K562 (cell line): ENCODE data around the gene OR6C4. TPM values are rescaled to one million over a fixed set of nuclear protein-coding genes. Genes with fewer than 3 reads are reported as not detected.
A peak's percentile ranks its signal among the peaks of the same experiment; 100 is the strongest.

Experiments used
- ATAC-seq: fragments of 200-7000 bp; cut with Tn5 transposase; 3 replicates; pipeline ENCODE4 v1.9.1; 2020; ENCODE audit warnings: moderate library complexity
- BruUV-seq: library from RNA; stranded (reverse); fragments of 400-500 nt; replicated peaks from 2 replicates; lab custom pipeline; 2021; lab: Mats Ljungman, UMichigan
- CTCF ChIA-PET: fragments of 300-600 bp; formaldehyde crosslinking; extraction: SDS; loops from one replicate; lab custom pipeline; 2021; ENCODE audit warnings: low intra/inter-chr PET ratio; lab: Yijun Ruan, JAX
- POLR2A ChIA-PET: fragments of 300-600, 350-650 bp; sonication (Branson Sonifier 250); formaldehyde crosslinking; extraction: SDS; loops from one replicate; lab custom pipeline; 2021; ENCODE audit warnings: antibody characterized with exemption, inconsistent platforms; lab: Yijun Ruan, JAX
- DNase-seq, 4 experiments: peaks; one replicate each; pipeline versions ENCODE4 v3.0.0 to v3.0.0-alpha.2; 2011 to 2018; ENCODE audit warnings: low spot score in 3 of 4, mixed read lengths in 3 of 4; ENCODE audit errors: extremely low read depth in 1 of 4
- FAIRE-seq: peaks from 2 replicates; lab custom pipeline; 2011; peaks lifted over from hg19 to GRCh38; lab: Jason Lieb, UNC
- H2AFZ ChIP-seq: 2 replicates; pipeline ENCODE4 v1.6.0; 2011; ENCODE audit warnings: low read depth, low read length, control low read depth, inconsistent platforms
- H3K27ac ChIP-seq: fragments of 200-600 bp; 3 replicates; pipeline ENCODE4 v1.8.0; 2011; ENCODE audit warnings: low read depth, mild to moderate bottlenecking, control low read depth, inconsistent platforms, low read length, moderate library complexity, mixed read lengths; ENCODE audit errors: extremely low read depth
- H3K27me3 ChIP-seq, 2 experiments: fragments of 300-600 bp in 1 of 2; 2 replicates in 1 of 2; 3 replicates in 1 of 2; pipeline versions ENCODE4 v1.6.0 to v1.8.0; 2011; ENCODE audit warnings: inconsistent platforms in 2 of 2, low read length in 2 of 2, mild to moderate bottlenecking in 1 of 2, mixed read lengths in 1 of 2, moderate library complexity in 1 of 2; ENCODE audit not compliant: control insufficient read depth in 2 of 2, insufficient read depth in 2 of 2
- H3K36me3 ChIP-seq: fragments of 300-600 bp; 3 replicates; pipeline ENCODE4 v1.8.0; 2011; ENCODE audit warnings: mild to moderate bottlenecking, low read length, inconsistent platforms; ENCODE audit not compliant: control insufficient read depth, insufficient read depth
- H3K4me1 ChIP-seq, 2 experiments: fragments of 200-600 bp in 1 of 2; replicated peaks in 1 of 2; 2 replicates in 1 of 2; 3 replicates in 1 of 2; pipeline versions ENCODE4 v1.5.1 to v1.8.0; 2011; ENCODE audit warnings: inconsistent platforms in 2 of 2, low read length in 2 of 2, mild to moderate bottlenecking in 1 of 2, mixed read lengths in 1 of 2, moderate library complexity in 1 of 2; ENCODE audit not compliant: control insufficient read depth in 2 of 2, insufficient read depth in 2 of 2
- H3K4me2 ChIP-seq: 2 replicates; pipeline ENCODE4 v1.6.1; 2011; ENCODE audit warnings: low read length, control low read depth, inconsistent platforms, mixed read lengths; ENCODE audit not compliant: insufficient read depth
- H3K4me3 ChIP-seq: fragments of 200-600 bp; sonication (generic), shearing (Covaris generic); 2 replicates; pipeline ENCODE4 v1.5.1; 2016; ENCODE audit warnings: control low read depth, inconsistent platforms
- H3K79me2 ChIP-seq: fragments of 200-600 bp; 3 replicates; pipeline ENCODE4 v1.8.0; 2011; ENCODE audit warnings: low read length, inconsistent platforms; ENCODE audit not compliant: control insufficient read depth, insufficient read depth
- H3K9ac ChIP-seq, 2 experiments: 2 replicates each; pipeline versions ENCODE4 v1.6.0 to v1.6.1; 2011; ENCODE audit warnings: low read depth in 2 of 2, low read length in 2 of 2, control low read depth in 1 of 2, inconsistent platforms in 1 of 2, mild to moderate bottlenecking in 1 of 2, mixed read lengths in 1 of 2; ENCODE audit not compliant: insufficient read depth in 1 of 2
- H3K9me1 ChIP-seq: one replicate; pipeline ENCODE4 v1.6.0; 2011; ENCODE audit warnings: inconsistent platforms, mild to moderate bottlenecking, low read length, moderate library complexity; ENCODE audit not compliant: control insufficient read depth, insufficient read depth
- H3K9me3 ChIP-seq: replicated peaks from 2 replicates; pipeline ENCODE4 v1.5.1; 2011; ENCODE audit warnings: low read depth, low read length, inconsistent platforms; ENCODE audit not compliant: control insufficient read depth, insufficient read depth
- H4K20me1 ChIP-seq: replicated peaks from 2 replicates; pipeline ENCODE4 v1.6.1; 2011; ENCODE audit warnings: low read length, inconsistent platforms, mixed read lengths; ENCODE audit not compliant: control insufficient read depth, insufficient read depth
- ARID1B ChIP-seq: fragments of 450-650 bp; IDR thresholded peaks from 2 replicates; pipeline ENCODE4 v1.6.1; 2016; ENCODE audit warnings: antibody characterized with exemption, mild to moderate bottlenecking, inconsistent platforms
- BDP1 ChIP-seq: IDR thresholded peaks from 3 replicates; pipeline ENCODE4 v1.6.1; 2011; ENCODE audit not compliant: insufficient read length, insufficient read depth
- CBFA2T3 ChIP-seq: fragments of 450-650 bp; IDR thresholded peaks from 2 replicates; pipeline ENCODE4 v1.6.1; 2017
- FOXA3 ChIP-seq, 2 experiments: fragments of 450-650 bp in 1 of 2; sonication (generic) in 1 of 2; formaldehyde crosslinking; IDR thresholded peaks in 1 of 2; conservative IDR thresholded peaks in 1 of 2; 2 replicates each; pipeline versions ENCODE4 v1.4.0 to v1.8.0; 2020 to 2022; ENCODE audit warnings: mild to moderate bottlenecking in 2 of 2, missing genetic modification reagents in 1 of 2
- MCM2 ChIP-seq: fragments of 450-650 bp; IDR thresholded peaks from 2 replicates; pipeline ENCODE4 v1.6.1; 2017; ENCODE audit warnings: low read depth, mild to moderate bottlenecking
- MITF ChIP-seq: IDR thresholded peaks from 2 replicates; pipeline ENCODE4 v1.6.1; 2014; ENCODE audit warnings: antibody characterized with exemption
- NCOR1 ChIP-seq: fragments of 450-650 bp; IDR thresholded peaks from 2 replicates; pipeline ENCODE4 v1.6.1; 2016; ENCODE audit warnings: mild to moderate bottlenecking, moderate library complexity
- PBX2 ChIP-seq, 2 experiments: IDR thresholded peaks in 1 of 2; conservative IDR thresholded peaks in 1 of 2; 2 replicates each; pipeline ENCODE4 v1.6.1; 2016; ENCODE audit warnings: low read depth in 2 of 2, mild to moderate bottlenecking in 1 of 2, missing compliant biosample characterization in 1 of 2, missing genetic modification characterization in 1 of 2, moderate library complexity in 1 of 2
- PML ChIP-seq: IDR thresholded peaks from 2 replicates; pipeline ENCODE4 v1.6.1; 2012; ENCODE audit warnings: low read length, inconsistent platforms
- RBM15 ChIP-seq: fragments of 200-400 bp; formaldehyde crosslinking; IDR thresholded peaks from 2 replicates; pipeline ENCODE4 v1.6.1; 2018; ENCODE audit warnings: mild to moderate bottlenecking, low read length, moderate library complexity; ENCODE audit not compliant: insufficient read depth
- SMAD4 ChIP-seq: fragments of 250-450 bp; sonication (Bioruptor Pico); conservative IDR thresholded peaks from 2 replicates; pipeline ENCODE4 v1.8.0; 2021; ENCODE audit warnings: inconsistent platforms, mild to moderate bottlenecking, moderate library complexity
- TAL1 ChIP-seq: fragments of 450-650 bp; IDR thresholded peaks from 2 replicates; pipeline ENCODE4 v1.6.1; 2016; ENCODE audit warnings: mild to moderate bottlenecking
- TCF7L2 ChIP-seq: fragments of 150-350 bp; IDR thresholded peaks from 2 replicates; pipeline ENCODE4 v1.6.1; 2016; ENCODE audit warnings: low read depth, mild to moderate bottlenecking, low read length, moderate library complexity
- TRIM28 ChIP-seq: fragments of 450-650 bp; IDR thresholded peaks from 2 replicates; pipeline ENCODE4 v1.6.1; 2017
- ZBTB11 ChIP-seq, 3 experiments: fragments of 200-800 bp in 1 of 3; fragments of 250-450 bp in 1 of 3; fragments of 450-650 bp in 1 of 3; sonication (Bioruptor Pico) in 1 of 3; sonication (Bioruptor generic) in 1 of 3; formaldehyde crosslinking in 1 of 3; IDR thresholded peaks; 2 replicates each; pipeline versions ENCODE4 v1.6.1 to v1.8.0; 2016 to 2022; ENCODE audit warnings: mild to moderate bottlenecking in 2 of 3, missing genetic modification characterization in 2 of 3, missing compliant biosample characterization in 1 of 3, moderate library complexity in 1 of 3
- ZNF77 ChIP-seq: fragments of 250-450 bp; sonication (Bioruptor Pico); IDR thresholded peaks from 2 replicates; pipeline ENCODE4 v1.5.0; 2020
- WGBS: fragments of 100-300 bp; shearing (Covaris generic); methylation state at CpG from one replicate; pipeline ENCODE4 v1.1.6; 2016; ENCODE audit warnings: low coverage, mixed read lengths; ENCODE audit not compliant: insufficient coverage; ENCODE audit errors: missing lambda C conversion rate; 5-methylcytosine and 5-hydroxymethylcytosine counted together
- in situ Hi-C: fragments of 300-500 bp; cut with MboI; formaldehyde crosslinking; loops from 4 replicates; pipeline ENCODE4 v1.15.0; 2018; ENCODE audit warnings: inconsistent platforms, mixed read lengths
- intact Hi-C: fragments of 100-400 bp; cut with micrococcal nuclease; formaldehyde crosslinking; loops from 2 replicates; pipeline ENCODE4 v1.14.2; 2022
- polyA plus RNA-seq, 8 experiments: library from polyadenylated mRNA; depleted of rRNA in 4 of 8; stranded (reverse) in 5 of 8; unstranded in 3 of 8; fragments of >200 nt; fragmentation: Nextera tagmentation in 2 of 8; fragmentation: Illumina TruSeq in 1 of 8; extraction: Ambion mirVana in 2 of 8; extraction: Trizol in 1 of 8; gene quantifications; 2 replicates each; pipeline versions ENCODE4 v1.2.1 to v1.2.3, GENCODE V29; 2011 to 2014; ENCODE audit warnings: inconsistent platforms in 1 of 8, missing spikeins in 1 of 8
- total RNA-seq, 7 experiments: library from RNA; depleted of rRNA in 6 of 7; stranded (reverse); fragments of >200 nt in 6 of 7; fragmentation: Illumina TruSeq in 2 of 7; extraction: Trizol in 2 of 7; gene quantifications; 2 replicates each; pipeline versions ENCODE4 v1.2.1 to v1.2.3, GENCODE V29; 2011 to 2021; ENCODE audit warnings: low replicate concordance in 1 of 7

OR6C4 gene
- total and polyA plus RNA-seq, 9 of the 15 experiments (the other 6 are each of a cell fraction or from before 2014, with no cell fraction given): not detected

- no peaks in the 10 kb centered on the region for H3K36me3 ChIP-seq
- no peaks in the 10 kb centered on the region for H3K9me1 ChIP-seq
- in situ Hi-C loops (no loop called here), intact Hi-C loops (no loop called here)
- H3K4me2 ChIP-seq: peak overlapping the region; percentile 42; the same call in 1 of the 2 replicates
- no peaks in the 10 kb centered on the region for H3K27me3 ChIP-seq
- DNase-seq: peak in 2 of 4 experiments; percentile 16 to 36
- no peaks in the 10 kb centered on the region for H3K79me2 ChIP-seq
- CTCF ChIA-PET: no interaction called here
- no peaks in the 10 kb centered on the region for H4K20me1 ChIP-seq
- H3K4me1 ChIP-seq: peaks cover 0 to 13% of the 10 kb centered on the region in 2 experiments; a peak in 1 of 5 replicates
- ATAC-seq: peak; percentile 67
- no peaks in the 10 kb centered on the region for H3K9me3 ChIP-seq
- no peak overlapping the region for H3K27ac ChIP-seq
- no peak overlapping the region for H3K9ac ChIP-seq
- H3K4me3 ChIP-seq: no peak overlapping the region
- FAIRE-seq: peak; percentile 54
- no TSS peak for BruUV-seq
- 0% methylated on average over 2 of the region's 2 CpGs for WGBS
- POLR2A ChIA-PET: interaction anchor here (1.1 kb wide), 1 partner anchor 19 kb away, joined by 3 read pairs; no protein-coding TSS in a partner anchor
- H2AFZ ChIP-seq: peak overlapping the region; percentile 10; the same call in 1 of the 2 replicates
- no peak for TF ChIP-seq PML
- peak; percentile 14; the same call in 1 of the 2 replicates for TF ChIP-seq NCOR1
- 0 out of 4 replicates have a peak, but pooled peaks of 1 of the 2 experiments have one; percentile 39 for TF ChIP-seq FOXA3 (CRISPR knock-in tag; conservative IDR thresholded peaks at IDR 0.05 in 1 of 2, IDR thresholded peaks at IDR 0.05 in 1 of 2)
- no peak for TF ChIP-seq SMAD4 (CRISPR knock-in tag)
- TF ChIP-seq BDP1: no peak
- no peak for TF ChIP-seq RBM15
- no peak for TF ChIP-seq PBX2 (CRISPR knock-in tag; IDR thresholded peaks at IDR 0.05; ENCODE audit: low read depth)
- 0 out of 2 replicates have a peak, but pooled peaks have one; percentile 24 for TF ChIP-seq PBX2 (tag; conservative IDR thresholded peaks at IDR 0.05; ENCODE audit: low read depth)
- TF ChIP-seq ZBTB11 (CRISPR knock-in tag; IDR thresholded peaks at IDR 0.05): no peak
- TF ChIP-seq ZNF77 (CRISPR knock-in tag): no peak
- peak; percentile 68 for TF ChIP-seq CBFA2T3
- TF ChIP-seq TCF7L2: no peak
- TF ChIP-seq ARID1B: peak; percentile 51
- TF ChIP-seq MITF: no peak
- TF ChIP-seq TRIM28: no peak
- peak; percentile 53 for TF ChIP-seq TAL1
- TF ChIP-seq MCM2: no peak
Observed at GRCh38 chr12:55499810-55500252, 49.6 kb upstream of the OR6C4 start.
